SK-N-SH treated with all-trans-retinoic acid at 6 μM for 48 hours (cell line): Measurements from ENCODE around the gene MRTFA.

ENCODE experiments used
- ATAC-seq: fragments of 200-7000 bp; cut with Tn5 transposase; 3 replicates; pipeline ENCODE4 v1.9.1; 2020; ENCODE audit warnings: mild to moderate bottlenecking, moderate library complexity
- ARNTL ChIP-seq: fragments of 450-650 bp; formaldehyde crosslinking; IDR thresholded peaks from 2 replicates; pipeline ENCODE4 v1.5.0; 2020; ENCODE audit warnings: low read depth, mild to moderate bottlenecking, moderate library complexity, borderline replicate concordance
- BACH2 ChIP-seq: fragments of 250-450 bp; sonication (Bioruptor Pico); IDR thresholded peaks from 2 replicates; pipeline ENCODE4 v1.9.0; 2021; ENCODE audit warnings: mild to moderate bottlenecking, borderline replicate concordance
- CSDC2 ChIP-seq: fragments of 250-450 bp; sonication (Bioruptor Pico); IDR thresholded peaks from 2 replicates; pipeline ENCODE4 v1.5.0; 2020; ENCODE audit warnings: mild to moderate bottlenecking, moderate library complexity
- CSRNP3 ChIP-seq: fragments of 250-450 bp; sonication (Bioruptor Pico); IDR thresholded peaks from 2 replicates; pipeline ENCODE4 v1.5.1; 2021; ENCODE audit warnings: mild to moderate bottlenecking, moderate library complexity
- ESRRG ChIP-seq: fragments of 250-450 bp; sonication (Bioruptor Pico); IDR thresholded peaks from 2 replicates; pipeline ENCODE4 v1.6.1; 2021; ENCODE audit warnings: mild to moderate bottlenecking
- GLIS3 ChIP-seq: fragments of 250-450 bp; sonication (Bioruptor Pico); IDR thresholded peaks from 2 replicates; pipeline ENCODE4 v1.5.0; 2020; ENCODE audit warnings: mild to moderate bottlenecking, moderate library complexity
- OSR1 ChIP-seq: fragments of 250-450 bp; sonication (Bioruptor Pico); IDR thresholded peaks from 2 replicates; pipeline ENCODE4 v1.8.0; 2022; ENCODE audit warnings: moderate library complexity, mild to moderate bottlenecking, inconsistent platforms
- PATZ1 ChIP-seq: fragments of 250-450 bp; sonication (Bioruptor Pico); IDR thresholded peaks from 2 replicates; pipeline ENCODE4 v1.8.0; 2020; ENCODE audit warnings: mild to moderate bottlenecking, moderate library complexity, borderline replicate concordance
- POU6F1 ChIP-seq: fragments of 250-450 bp; sonication (Bioruptor Pico); IDR thresholded peaks from 2 replicates; pipeline ENCODE4 v1.8.0; 2021; ENCODE audit warnings: low read depth, mild to moderate bottlenecking, moderate library complexity, borderline replicate concordance
- PPARA ChIP-seq: fragments of 250-450 bp; sonication (Bioruptor Pico); IDR thresholded peaks from 2 replicates; pipeline ENCODE4 v1.5.0; 2020; ENCODE audit warnings: mild to moderate bottlenecking, borderline replicate concordance
- RARB ChIP-seq: fragments of 250-450 bp; sonication (Bioruptor Pico); IDR thresholded peaks from 2 replicates; pipeline ENCODE4 v1.8.0; 2021; ENCODE audit warnings: mild to moderate bottlenecking, moderate library complexity
- SNAI2 ChIP-seq: fragments of 250-450 bp; sonication (Bioruptor Pico); IDR thresholded peaks from 2 replicates; pipeline ENCODE4 v1.5.0; 2020; ENCODE audit warnings: mild to moderate bottlenecking, moderate library complexity
- TCF4 ChIP-seq: fragments of 250-450 bp; sonication (Bioruptor Pico); IDR thresholded peaks from 2 replicates; pipeline ENCODE4 v1.8.0; 2021; ENCODE audit warnings: mild to moderate bottlenecking, moderate library complexity, borderline replicate concordance
- TOX ChIP-seq: fragments of 250-450 bp; sonication (Bioruptor Pico); IDR thresholded peaks from 2 replicates; pipeline ENCODE4 v1.8.0; 2021; ENCODE audit warnings: mild to moderate bottlenecking, moderate library complexity, borderline replicate concordance
- TSHZ2 ChIP-seq: fragments of 250-450 bp; sonication (Bioruptor Pico); IDR thresholded peaks from 2 replicates; pipeline ENCODE4 v1.5.0; 2020; ENCODE audit warnings: mild to moderate bottlenecking, moderate library complexity
- ZC3H10 ChIP-seq: fragments of 250-450 bp; sonication (Bioruptor Pico); IDR thresholded peaks from 2 replicates; pipeline ENCODE4 v1.5.1; 2021; ENCODE audit warnings: mild to moderate bottlenecking, moderate library complexity
- ZFP30 ChIP-seq: fragments of 450-650 bp; formaldehyde crosslinking; IDR thresholded peaks from 2 replicates; pipeline ENCODE4 v1.5.0; 2022; ENCODE audit warnings: mild to moderate bottlenecking, moderate library complexity
- ZNF565 ChIP-seq: fragments of 450-650 bp; formaldehyde crosslinking; conservative IDR thresholded peaks from 2 replicates; pipeline ENCODE4 v1.5.0; 2020; ENCODE audit warnings: low read depth, mild to moderate bottlenecking, moderate library complexity
- ZNF70 ChIP-seq: fragments of 450-650 bp; formaldehyde crosslinking; IDR thresholded peaks from 2 replicates; pipeline ENCODE4 v1.5.0; 2020; ENCODE audit warnings: mild to moderate bottlenecking, moderate library complexity
- ZNF8 ChIP-seq: fragments of 450-650 bp; formaldehyde crosslinking; IDR thresholded peaks from 2 replicates; pipeline ENCODE4 v1.5.0; 2020; ENCODE audit warnings: mild to moderate bottlenecking, moderate library complexity

MRTFA gene

GRCh38 chr22:40567626-40568328, 68.7 kb downstream of the MRTFA start:
- no peak for TF ChIP-seq ZNF70 (CRISPR knock-in tag)
- no peak for TF ChIP-seq CSDC2 (CRISPR knock-in tag)
- TF ChIP-seq GLIS3 (CRISPR knock-in tag) = no peak
- TF ChIP-seq ZC3H10 (CRISPR knock-in tag) = no peak
- no peak for TF ChIP-seq ESRRG (CRISPR knock-in tag)
- no peak for TF ChIP-seq TOX (CRISPR knock-in tag)
- TF ChIP-seq ZNF565 = no peak
- ATAC-seq = no peak

- no peak for ATAC-seq
- no peak for TF ChIP-seq PATZ1 (CRISPR knock-in tag)
- TF ChIP-seq ZNF70 (CRISPR knock-in tag) = no peak
- no peak for TF ChIP-seq POU6F1 (CRISPR knock-in tag)
- no peak for TF ChIP-seq OSR1 (CRISPR knock-in tag)
- TF ChIP-seq ARNTL (CRISPR knock-in tag) = no peak
- TF ChIP-seq TCF4 (CRISPR knock-in tag) = no peak
- no peak for TF ChIP-seq TSHZ2 (CRISPR knock-in tag)
- no peak for TF ChIP-seq CSDC2 (CRISPR knock-in tag)
- TF ChIP-seq PPARA (CRISPR knock-in tag) = no peak
- no peak for TF ChIP-seq ESRRG (CRISPR knock-in tag)
- TF ChIP-seq GLIS3 (CRISPR knock-in tag) = no peak
- TF ChIP-seq ZNF8 = no peak
- TF ChIP-seq SNAI2 (CRISPR knock-in tag) = no peak
- TF ChIP-seq, all 23 proteins: peak for 0
Observed at GRCh38 chr22:40567106-40567505, 69.4 kb downstream of the MRTFA start.

GRCh38 chr22:40560994-40561515, 75.5 kb downstream of the MRTFA start:
- no peak for ATAC-seq
- TF ChIP-seq CSRNP3 (CRISPR knock-in tag) (no peak), POU6F1 (CRISPR knock-in tag) (no peak), TSHZ2 (CRISPR knock-in tag) (no peak), ZNF70 (CRISPR knock-in tag) (no peak), BACH2 (CRISPR knock-in tag) (no peak), PPARA (CRISPR knock-in tag) (no peak), OSR1 (CRISPR knock-in tag) (no peak), GLIS3 (CRISPR knock-in tag) (no peak), ESRRG (CRISPR knock-in tag) (no peak), ARNTL (CRISPR knock-in tag) (no peak), ZFP30 (CRISPR knock-in tag) (no peak), CSDC2 (CRISPR knock-in tag) (no peak), ZNF8 (no peak), RARB (CRISPR knock-in tag) (no peak), ZC3H10 (CRISPR knock-in tag) (no peak), SNAI2 (CRISPR knock-in tag) (no peak)
